Measurements from ENCODE around the gene ZIC1. TPM values are rescaled to one million over a fixed set of nuclear protein-coding genes. Genes with fewer than 3 reads are reported as not detected.

The ZIC1 gene
- total and polyA plus RNA-seq, 9 of the 15 experiments (the other 6 are each of a cell fraction or from before 2014, with no cell fraction given) = 0.21 to 0.42 TPM; not detected in 7

- TF ChIP-seq ZNF696 (CRISPR knock-in tag; conservative IDR thresholded peaks at IDR 0.05) (no peak), ARID3A (IDR thresholded peaks at IDR 0.05; ENCODE audit: borderline replicate concordance, low read depth, low read length) (no peak), HES1 (IDR thresholded peaks at IDR 0.05; ENCODE audit: low read depth) (no peak), ZNF263 (CRISPR knock-in tag; IDR thresholded peaks at IDR 0.05; ENCODE audit: borderline replicate concordance) (no peak), KLF6 (CRISPR knock-in tag; IDR thresholded peaks at IDR 0.05; ENCODE audit: borderline replicate concordance) (no peak), NR2C2 (CRISPR knock-in tag; IDR thresholded peaks at IDR 0.05) (no peak), NR2C2 (tag; IDR thresholded peaks at IDR 0.05) (no peak), POLR2A (conservative IDR thresholded peaks at IDR 0.05) (no peak), CBFA2T3 (IDR thresholded peaks at IDR 0.05) (no peak), TFAP4 (CRISPR knock-in tag; IDR thresholded peaks at IDR 0.05; ENCODE audit: borderline replicate concordance) (no peak)
Measured at GRCh38 chr3:147368561-147369221, 40.5 kb upstream of the ZIC1 start (continued).
